Fibroblast of skin of left quadriceps (primary cell): ENCODE results near the gene RAPGEF1.

Source experiments
- DNase-seq, 2 experiments: peaks; one replicate each; pipeline ENCODE4 v3.0.0-alpha.2; 2013; ENCODE audit warnings: low read depth in 2 of 2

RAPGEF1 gene

DNA sequence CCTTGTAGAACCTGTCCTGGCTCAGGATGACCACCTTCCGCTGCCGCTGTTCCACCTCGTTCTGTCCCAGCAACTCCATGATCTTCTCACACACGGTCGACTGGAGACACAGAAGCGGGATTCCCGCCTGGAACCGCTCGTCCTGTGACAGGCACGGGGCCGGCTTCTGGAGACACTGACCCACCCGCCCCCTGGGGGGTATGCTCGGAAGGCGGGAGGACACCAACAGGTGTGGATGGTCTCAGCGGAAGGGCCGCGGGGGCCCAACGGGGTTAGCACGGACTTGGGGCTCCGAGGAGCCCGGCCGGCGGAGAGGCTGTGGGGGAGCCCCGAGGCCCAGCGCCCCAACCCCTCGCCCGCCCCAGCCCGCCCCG is 209.3 kb downstream of the RAPGEF1 start:
- no peak for DNase-seq

DNA sequence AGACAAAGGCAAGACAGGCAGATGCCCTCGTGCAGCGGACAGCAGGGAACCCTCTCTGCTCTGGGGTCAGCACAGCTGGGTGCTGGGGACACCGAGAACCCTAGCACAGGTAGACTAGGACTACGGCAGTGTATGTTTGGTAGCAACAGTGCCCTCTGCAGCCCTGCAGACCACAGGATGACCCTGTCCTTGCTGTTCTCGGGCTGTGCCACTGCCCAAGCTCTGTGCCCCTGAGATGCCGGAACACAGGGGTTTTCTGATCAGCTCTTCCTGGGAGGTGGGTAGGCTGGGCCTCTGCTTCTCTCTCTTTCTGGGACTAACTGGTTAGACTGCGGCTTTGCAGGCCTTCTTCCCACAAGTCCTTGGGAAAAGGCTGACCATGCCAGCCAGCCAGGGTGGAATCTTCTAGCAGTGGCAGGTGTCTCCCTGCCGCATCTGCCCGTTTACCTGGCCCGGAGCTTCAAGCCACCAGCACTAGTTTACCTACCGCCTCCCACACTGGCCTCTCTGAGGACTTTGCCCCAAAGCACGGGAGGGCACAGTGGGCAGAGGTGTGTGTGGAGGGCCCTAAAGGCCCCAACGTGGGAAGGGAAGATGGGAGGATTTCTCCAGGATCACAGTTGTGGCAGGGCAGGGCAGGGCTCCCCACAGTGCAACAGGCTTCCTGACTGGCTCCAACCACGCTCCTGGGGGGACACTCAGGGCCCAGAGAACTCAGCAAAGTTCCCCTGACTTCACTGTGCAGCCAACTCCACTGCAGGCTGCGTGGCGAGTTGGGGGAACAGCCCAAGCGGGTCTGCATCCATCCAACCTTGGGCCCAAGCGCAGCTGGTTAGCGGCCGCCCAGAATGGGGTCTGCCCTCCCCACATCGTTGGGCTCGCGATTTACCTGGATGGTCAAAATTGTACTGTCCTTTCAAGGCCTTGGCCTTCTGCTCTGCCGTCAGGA is 210.0 kb downstream of the RAPGEF1 start:
- no peak for DNase-seq

DNA sequence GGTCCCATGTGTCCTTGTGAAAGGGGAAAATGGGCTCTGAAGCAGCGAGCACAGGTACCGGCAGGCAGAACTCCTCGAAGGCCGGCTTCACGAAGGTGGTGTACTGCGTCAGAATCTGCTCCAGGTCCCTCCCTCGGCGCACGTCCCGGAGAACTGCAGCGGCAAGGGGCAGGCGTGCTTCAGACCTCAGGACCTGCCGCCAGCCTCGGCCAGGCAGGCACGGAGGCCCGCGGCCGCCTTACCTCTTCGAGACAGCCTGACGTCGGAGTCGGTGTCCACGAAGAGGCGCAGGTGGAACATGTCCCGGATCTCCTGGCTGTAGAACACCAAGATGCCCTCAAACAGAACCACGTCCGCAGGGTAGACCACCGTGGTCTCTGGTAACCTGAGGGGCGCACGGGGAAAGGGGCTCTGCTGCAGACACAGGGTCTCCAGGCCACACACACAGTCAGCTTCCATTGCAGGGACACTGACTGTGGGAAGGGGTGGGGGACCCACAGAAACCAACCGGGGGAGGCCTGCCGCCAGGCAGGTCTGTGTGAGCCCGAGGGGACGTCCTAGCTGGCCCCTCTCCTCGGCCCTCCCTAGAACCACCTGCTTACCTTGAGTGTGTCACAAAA is 210.9 kb downstream of the RAPGEF1 start:
- DNase-seq: no peak

DNA sequence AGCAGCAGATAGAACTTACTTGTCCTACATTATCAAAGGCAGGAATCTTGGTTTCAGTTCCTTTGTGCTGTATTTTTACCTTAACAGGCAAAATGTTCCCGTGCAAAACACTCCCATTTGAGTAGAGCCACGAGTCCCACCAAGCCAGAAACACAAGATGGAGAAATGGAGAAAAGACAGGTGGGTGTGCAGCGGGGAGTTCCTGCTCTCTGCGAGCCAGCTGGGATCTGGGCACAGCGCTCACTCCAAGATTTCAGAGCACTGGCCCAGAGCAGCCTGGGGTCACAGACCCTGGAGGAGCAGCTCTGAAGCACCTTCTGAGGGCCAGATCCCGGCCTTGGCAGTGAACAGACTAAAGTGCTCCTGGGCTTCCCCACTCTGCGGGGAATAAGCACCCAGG is 211.7 kb downstream of the RAPGEF1 start:
- no peak for DNase-seq
